Fibroblast of skin of abdomen (primary cell): Measurements from ENCODE around the gene OBSL1.

Experiments used
- DNase-seq: peaks from one replicate; pipeline ENCODE4 v3.0.0-alpha.2; 2013

Gene OBSL1

GRCh38 chr2:219548990-219549389, 22.3 kb downstream of the OBSL1 start:
- no peak for DNase-seq

- no peak for DNase-seq
Observed at GRCh38 chr2:219547621-219548020, 23.7 kb downstream of the OBSL1 start.

GRCh38 chr2:219545943-219546352, 25.4 kb downstream of the OBSL1 start:
- DNase-seq, result no peak

GRCh38 chr2:219545295-219545942, 25.9 kb downstream of the OBSL1 start:
- no peak for DNase-seq

- DNase-seq, result no peak
Observed at GRCh38 chr2:219544567-219544966, 26.8 kb downstream of the OBSL1 start.

- peak; percentile 99 for DNase-seq
Observed at GRCh38 chr2:219543596-219544358, 27.6 kb downstream of the OBSL1 start, which contains the start of the genes CHPF and TMEM198. Gene CHPF, minus strand, starts transcription at chr2:219543809. Its CDS starts 271 bp downstream, at chr2:219543538. Gene TMEM198, plus strand, starts transcription at chr2:219544028. Its CDS starts 700 bp downstream, at chr2:219544728.

GRCh38 chr2:219542931-219543595, 28.3 kb downstream of the OBSL1 start:
- DNase-seq, result no peak

GRCh38 chr2:219541611-219542180, 29.6 kb downstream of the OBSL1 start:
- DNase-seq, result peak; percentile 49

- DNase-seq, result no peak
Observed at GRCh38 chr2:219540784-219541504, 30.4 kb downstream of the OBSL1 start.

- no peak for DNase-seq
Observed at GRCh38 chr2:219539926-219540678, 31.2 kb downstream of the OBSL1 start.

- DNase-seq, result no peak
Observed at GRCh38 chr2:219538956-219539788, 32.2 kb downstream of the OBSL1 start.

- no peak for DNase-seq
Observed at GRCh38 chr2:219538504-219538951, 32.8 kb downstream of the OBSL1 start.

GRCh38 chr2:219537657-219538488, 33.5 kb downstream of the OBSL1 start:
- no peak for DNase-seq

- DNase-seq, result no peak
Observed at GRCh38 chr2:219536967-219537366, 34.4 kb downstream of the OBSL1 start.

GRCh38 chr2:219536425-219536824, 34.9 kb downstream of the OBSL1 start:
- DNase-seq, result no peak

GRCh38 chr2:219533930-219534661, 37.2 kb downstream of the OBSL1 start:
- DNase-seq, result no peak

- DNase-seq, result no peak
Observed at GRCh38 chr2:219532378-219532649, 39.0 kb downstream of the OBSL1 start.

- DNase-seq, result no peak
Observed at GRCh38 chr2:219531639-219532377, 39.5 kb downstream of the OBSL1 start.
